Measurements from ENCODE around the gene CRYGA.

The CRYGA gene, protein sequence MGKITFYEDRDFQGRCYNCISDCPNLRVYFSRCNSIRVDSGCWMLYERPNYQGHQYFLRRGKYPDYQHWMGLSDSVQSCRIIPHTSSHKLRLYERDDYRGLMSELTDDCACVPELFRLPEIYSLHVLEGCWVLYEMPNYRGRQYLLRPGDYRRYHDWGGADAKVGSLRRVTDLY

DNA sequence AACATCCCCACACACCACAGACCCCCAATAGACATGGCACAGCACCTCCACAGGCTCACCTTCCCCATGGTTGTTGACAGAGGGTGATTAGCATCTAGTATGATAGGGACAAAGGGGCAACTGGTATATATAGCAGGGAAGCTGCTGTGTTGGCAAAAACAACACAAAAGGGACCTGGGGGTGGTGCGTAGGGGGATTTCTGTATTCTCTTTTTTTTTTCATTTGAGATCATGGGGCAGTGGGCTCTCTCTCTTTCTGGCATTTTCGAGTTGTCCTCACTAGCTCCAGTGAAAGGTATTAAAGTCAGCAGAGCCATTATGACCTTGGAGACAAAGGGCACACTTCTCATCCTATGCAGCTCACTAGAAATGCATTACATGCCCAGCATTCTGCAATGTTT, at the start of gene CRYGA:
Gene CRYGA (minus strand): TSS at position 101 of the 400 bp plus-strand sequence. CDS start 33 bp downstream, at position 68.
- in situ Hi-C loops (cut with HindIII; ENCODE audit: low sequenced_read_pairs) = no loop called here

DNA sequence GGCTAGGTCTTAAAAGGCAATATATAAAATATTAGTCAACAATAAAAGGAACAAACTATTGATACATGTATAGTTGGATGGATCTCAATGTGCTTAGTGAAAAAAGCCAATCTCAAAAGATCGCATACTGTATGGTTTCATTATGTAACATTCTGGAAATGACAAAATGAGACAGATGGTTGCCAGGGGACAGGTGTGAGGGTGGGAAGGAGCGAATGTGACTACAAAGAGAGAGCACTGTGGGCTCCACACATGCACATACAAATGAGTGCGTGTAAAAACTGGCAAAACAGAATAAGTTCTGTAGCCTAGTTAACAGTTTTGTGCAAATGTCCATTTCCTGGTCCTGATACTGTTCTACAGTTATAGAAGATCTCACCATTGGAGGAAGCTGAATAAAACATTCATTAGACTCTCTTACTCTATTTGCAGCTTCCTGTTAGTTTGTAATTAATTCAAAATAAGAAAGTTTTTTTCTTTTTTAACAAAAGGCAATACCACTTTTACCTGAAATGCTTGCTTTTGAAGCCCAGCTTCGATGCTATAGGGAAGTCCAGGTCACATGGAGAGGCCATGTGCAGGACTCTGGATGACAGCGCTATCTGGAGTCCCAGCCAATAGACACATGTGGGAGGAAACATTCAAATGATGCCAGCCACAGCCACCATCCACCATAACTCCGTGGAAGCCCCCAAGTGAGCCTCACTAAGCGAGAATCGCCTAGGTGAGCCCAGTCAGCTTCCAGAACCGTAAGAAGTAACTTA, 47.5 kb upstream of the CRYGA start:
- in situ Hi-C loops (cut with HindIII; ENCODE audit: low sequenced_read_pairs) = no loop called here

DNA sequence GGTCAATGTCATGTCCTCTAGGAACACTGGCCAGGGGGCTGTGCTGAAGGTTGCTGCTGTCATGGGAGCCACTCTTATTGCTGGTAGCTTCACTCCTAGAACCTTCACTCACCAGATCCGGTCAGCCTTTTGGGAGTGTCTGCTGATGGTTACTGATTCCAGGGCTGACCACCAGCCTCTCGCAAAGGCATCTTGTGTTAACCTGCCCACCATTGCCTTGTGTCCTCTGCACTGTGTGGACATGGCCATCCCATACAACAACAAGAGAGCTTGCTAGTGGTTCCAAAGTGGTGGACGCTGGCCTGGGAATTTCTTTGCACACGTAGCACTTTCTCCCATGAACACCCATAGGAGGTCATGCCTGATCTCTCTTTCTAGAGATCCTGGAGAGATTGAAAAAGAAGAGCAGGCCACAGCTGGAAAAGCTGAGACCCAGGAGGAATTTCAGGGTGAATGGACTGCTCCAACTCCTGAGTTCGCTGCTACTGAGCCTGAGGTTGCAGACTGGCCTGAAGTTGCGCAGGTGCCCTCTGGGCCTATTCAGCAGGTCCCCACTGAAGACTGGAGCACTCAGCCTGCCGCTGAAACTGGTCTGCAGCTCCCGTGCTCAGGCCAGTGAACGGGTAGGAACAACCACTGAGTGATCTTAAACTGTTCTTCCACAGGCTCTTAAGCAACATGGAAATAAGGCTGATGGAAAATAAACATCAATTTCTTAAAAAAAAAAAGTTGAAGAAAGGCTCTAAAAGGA, 45.1 kb upstream of the CRYGA start:
- in situ Hi-C loops (cut with HindIII; ENCODE audit: low sequenced_read_pairs) = no loop called here

DNA sequence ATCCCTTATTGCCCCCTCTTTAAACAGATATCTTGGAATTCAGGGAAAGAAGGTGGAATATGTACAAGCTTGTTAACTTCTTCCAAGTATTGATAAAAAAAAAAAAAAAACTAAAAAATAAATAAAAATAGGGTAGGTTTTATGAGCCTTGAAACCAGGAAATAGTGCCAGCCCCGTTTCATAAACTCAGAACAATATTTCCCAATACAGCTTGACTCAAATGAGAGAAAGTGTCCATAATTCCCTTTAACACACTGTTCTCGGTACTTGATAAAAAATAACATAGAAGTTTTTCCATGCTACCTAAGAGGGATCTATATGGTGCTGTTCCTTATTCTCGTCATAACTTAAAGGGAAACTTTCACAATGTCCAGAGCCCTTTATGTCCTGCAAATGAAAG, 44.4 kb upstream of the CRYGA start:
- in situ Hi-C loops (cut with HindIII; ENCODE audit: low sequenced_read_pairs) = no loop called here

DNA sequence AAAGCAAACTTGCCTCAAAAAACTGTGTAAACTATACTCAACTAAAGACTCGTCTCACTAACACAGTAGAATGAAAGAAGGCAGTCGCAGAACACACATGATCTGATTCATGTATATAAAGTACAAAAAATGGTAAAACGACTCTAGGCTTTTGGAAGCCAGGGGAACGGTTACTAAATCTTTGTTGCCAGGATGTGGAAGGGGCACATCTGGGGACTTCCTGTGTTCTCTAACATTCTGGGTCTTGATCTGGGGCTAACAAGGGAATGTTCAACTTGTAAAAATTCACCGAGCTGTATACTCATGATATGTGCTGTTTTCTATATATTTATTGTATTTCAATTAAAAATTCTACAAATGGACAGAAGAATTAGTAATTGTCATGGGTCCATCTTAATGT, 40.8 kb upstream of the CRYGA start:
- in situ Hi-C loops (cut with HindIII; ENCODE audit: low sequenced_read_pairs) = no loop called here

DNA sequence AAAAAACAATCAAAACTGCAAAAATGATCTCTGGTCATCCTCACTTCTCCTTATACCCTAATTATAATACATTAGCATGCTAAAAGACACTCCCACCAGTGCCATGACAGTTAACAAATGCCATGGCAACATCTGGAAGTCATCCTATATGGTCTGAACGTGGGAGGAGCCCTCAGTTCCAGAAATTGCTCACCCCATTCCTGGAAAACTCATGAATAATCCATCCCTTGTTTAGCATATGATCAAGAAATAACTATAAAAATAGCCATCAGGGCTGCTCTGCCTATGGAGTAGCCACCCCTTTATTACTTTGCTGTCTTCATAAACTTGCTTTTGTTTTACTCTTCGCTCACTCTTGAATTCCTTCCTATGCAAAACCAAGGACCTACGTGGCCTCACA, 32.1 kb upstream of the CRYGA start:
- in situ Hi-C loops (cut with HindIII; ENCODE audit: low sequenced_read_pairs) = no loop called here

DNA sequence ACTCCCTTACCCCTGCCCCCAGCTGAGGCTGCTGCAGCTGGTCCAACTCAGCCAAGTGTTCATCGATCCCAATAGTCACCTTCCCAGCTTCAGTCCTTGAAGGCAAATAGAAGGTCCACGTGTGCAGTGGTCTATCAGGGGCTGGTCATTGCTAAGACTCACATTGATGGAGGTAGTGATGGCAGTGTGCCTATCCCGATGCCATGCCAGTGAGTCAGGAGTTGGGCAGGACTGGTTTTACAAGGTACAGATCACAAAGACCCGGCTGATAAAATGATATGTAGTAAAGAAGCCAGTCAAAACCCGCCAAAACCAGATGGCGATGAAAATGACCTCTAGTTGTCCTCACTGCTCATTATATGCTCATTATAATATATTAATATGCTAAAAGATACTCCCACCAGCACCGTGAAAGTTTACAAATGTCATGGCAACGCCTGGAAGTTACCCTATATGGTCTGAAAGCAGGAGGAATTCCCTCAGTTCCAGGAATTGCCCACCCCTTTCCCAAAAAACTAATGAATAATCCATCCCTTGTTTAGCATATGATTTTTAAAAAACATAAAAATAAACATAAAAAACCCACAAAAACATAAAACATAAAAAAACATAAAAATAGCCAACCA, 29.3 kb upstream of the CRYGA start:
- in situ Hi-C loops (cut with HindIII; ENCODE audit: low sequenced_read_pairs) = no loop called here

DNA sequence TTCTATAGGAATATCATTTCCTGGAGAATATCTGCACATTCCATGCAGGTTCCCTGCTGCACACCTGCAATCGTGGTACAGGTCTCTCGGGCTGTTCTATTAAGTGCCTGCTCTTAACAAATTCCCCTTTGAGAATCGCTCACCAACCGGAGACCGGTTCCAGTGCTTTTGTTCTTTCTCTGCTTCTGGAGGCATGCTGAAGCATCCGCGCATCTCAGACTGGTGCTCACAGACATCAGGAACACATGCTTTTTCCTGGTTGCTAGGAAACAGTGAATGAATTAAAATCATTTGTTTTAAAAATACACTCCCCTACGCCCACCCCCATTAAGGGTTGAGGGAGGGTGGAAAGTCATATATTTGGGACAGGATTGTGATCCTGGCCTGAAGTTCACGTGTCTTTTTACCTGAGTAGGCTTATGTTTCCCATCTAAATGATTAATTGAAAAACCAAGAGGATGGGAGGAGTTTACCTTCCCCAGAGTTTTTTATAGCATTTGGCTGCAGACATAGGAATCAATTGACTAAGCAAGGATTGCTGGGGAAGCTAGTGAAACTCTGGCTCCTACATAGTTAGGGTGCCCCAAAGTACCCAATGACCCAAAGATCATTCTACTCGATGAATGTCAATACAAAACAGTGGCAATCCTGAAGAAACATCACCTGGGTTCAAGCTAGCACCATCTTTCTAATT, 26.6 kb upstream of the CRYGA start, which contains the start of gene C2orf80:
Gene C2orf80 (minus strand): TSS at position 221 of the 694 bp plus-strand sequence. CDS start 3,044 bp downstream, outside the sequence.
- in situ Hi-C loops (cut with HindIII; ENCODE audit: low sequenced_read_pairs) = no loop called here

DNA sequence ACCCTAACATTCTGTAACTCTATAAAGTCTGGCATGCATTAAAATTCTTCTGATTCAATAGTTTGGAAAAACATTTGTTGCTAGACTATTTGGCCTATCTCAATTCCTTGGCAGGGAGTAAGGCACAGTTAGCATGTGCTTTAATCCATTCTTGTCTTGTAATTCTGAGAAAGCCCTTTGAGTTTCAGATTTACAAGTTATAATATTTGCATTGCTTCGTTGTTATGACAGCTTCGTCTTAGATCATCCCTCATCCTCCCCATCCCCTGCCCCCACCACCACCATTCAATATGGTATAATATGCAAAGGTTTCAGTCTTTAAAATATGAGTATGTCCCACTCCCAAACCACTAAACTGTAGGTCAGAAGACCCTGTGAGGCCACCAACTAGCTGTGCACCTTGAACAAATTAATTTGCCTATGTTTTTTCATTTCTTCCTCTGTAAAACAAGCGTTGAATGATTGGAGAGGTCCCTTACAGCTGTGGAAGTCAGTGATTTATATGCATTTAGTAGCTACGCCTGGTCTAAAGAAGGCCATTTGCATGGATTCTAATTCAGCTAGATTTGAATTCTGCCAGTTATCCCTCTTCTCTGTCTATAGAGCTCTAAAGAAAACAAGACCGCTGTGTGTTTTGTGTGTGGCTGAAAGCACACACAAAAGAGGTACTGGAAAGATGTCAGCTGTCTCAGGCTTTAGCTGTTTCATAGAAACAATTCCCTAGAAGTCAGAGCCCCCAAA, 25.9 kb upstream of the CRYGA start:
- in situ Hi-C loops (cut with HindIII; ENCODE audit: low sequenced_read_pairs) = no loop called here

DNA sequence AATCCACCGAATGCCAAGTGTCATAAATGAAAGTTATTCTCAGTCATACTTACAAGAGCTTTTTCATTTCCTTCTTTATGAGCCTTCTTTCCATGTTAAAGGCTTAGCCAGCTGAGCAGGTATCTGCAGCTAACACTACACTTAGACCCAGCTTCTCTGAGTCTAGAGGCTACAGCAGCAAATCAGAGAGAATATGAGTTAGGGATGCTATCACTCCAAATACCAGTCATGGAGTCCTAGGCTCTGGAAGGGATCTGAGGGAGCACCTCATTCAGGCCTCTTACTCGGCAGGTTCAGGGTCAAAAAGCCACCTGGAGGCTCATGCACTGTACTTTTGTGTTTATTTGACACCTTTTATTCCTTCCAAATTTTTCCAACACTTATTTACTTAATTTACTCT, 23.5 kb upstream of the CRYGA start:
- in situ Hi-C loops (cut with HindIII; ENCODE audit: low sequenced_read_pairs) = no loop called here

DNA sequence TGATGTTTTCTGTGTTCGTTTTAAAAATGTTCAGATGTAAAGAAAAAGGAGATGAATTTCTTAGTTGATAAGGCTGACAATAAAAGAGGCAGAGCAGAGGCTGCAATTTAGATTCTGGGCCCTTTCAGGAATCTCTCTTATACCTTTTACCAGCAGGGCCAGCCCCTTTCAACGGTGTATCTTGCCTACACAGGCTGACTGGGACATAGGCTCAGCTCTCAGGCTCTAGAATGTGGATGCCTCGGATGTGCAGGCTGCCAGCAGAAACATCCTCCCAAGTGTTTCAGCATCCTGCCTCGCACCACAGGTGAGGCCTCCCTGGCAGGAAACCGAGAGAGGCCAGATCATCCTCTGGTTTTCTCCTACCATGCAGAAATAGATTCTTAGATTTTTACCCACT, 23.1 kb upstream of the CRYGA start:
- in situ Hi-C loops (cut with HindIII; ENCODE audit: low sequenced_read_pairs) = no loop called here

DNA sequence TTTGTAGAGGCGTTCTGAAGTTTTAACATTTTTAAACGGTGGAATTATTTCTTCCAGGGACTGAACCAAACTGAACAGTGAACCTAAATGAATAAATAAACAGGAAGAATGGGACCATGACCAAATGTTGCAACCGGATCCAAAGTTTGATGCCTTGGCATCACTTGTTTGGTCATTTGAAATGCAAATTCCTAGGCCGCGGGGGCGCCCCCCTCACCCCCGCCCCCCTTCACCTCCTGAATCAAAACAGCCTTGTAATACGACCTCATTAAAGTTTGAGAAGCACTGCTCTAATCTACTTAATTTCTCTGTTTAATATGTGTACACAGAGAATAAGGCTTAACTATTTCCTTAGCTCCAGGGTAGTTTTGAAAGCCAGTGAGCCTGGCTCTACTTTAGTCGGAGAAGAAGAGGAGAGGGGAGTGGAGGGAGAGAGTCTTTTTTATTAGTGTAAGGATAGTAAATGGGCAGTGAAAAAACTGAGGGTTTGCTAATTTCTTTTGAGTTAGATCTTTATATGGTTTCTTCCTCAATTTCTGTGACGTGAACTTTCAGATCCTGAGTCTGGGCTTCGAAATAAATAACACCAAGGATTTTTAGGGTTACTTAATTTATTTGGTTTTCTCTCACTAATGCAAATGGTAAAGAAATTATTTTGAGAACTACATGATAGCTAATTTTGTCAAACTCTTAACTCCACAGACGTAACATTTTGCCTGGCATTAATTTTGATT, 20.8 kb upstream of the CRYGA start:
- in situ Hi-C loops (cut with HindIII; ENCODE audit: low sequenced_read_pairs) = no loop called here

DNA sequence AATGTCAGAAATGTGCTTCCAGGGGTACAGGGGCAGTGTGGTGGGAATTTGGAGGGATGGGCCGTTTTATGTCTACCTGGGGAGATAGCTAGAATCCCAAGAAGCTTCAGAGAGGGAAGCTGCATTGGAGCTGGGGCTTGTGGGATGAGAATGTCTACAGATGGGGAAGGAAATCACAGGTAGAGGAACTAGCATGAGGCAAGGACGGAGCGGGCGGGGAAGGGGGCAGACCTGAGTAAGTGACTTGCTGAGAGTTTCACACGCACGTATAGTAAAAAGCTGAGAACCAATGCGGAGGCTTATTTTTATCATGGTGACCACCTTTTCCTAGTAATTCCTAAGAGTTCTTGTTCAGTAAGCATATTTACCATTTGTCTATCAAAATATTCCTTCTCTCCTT, 20.1 kb upstream of the CRYGA start:
- in situ Hi-C loops (cut with HindIII; ENCODE audit: low sequenced_read_pairs) = no loop called here

DNA sequence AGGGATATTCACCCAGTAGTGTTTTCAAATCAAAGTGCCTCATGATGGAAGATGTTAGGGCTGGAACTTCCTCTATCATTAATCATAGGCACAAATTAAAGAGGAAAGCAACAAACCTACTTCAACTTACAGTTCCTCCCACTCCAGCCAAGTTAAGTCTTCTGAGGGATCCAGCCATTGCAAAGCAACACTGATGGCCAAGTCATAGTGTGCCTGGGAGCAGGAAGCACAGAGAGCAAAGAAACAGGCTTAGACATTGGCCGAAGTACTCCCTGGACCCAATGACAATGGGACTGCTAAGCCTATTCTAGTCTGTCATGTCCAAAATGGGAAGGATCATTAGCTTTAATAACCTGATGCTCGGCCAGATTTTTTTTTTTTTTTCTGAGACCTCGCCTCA, 19.4 kb upstream of the CRYGA start:
- in situ Hi-C loops (cut with HindIII; ENCODE audit: low sequenced_read_pairs) = no loop called here

DNA sequence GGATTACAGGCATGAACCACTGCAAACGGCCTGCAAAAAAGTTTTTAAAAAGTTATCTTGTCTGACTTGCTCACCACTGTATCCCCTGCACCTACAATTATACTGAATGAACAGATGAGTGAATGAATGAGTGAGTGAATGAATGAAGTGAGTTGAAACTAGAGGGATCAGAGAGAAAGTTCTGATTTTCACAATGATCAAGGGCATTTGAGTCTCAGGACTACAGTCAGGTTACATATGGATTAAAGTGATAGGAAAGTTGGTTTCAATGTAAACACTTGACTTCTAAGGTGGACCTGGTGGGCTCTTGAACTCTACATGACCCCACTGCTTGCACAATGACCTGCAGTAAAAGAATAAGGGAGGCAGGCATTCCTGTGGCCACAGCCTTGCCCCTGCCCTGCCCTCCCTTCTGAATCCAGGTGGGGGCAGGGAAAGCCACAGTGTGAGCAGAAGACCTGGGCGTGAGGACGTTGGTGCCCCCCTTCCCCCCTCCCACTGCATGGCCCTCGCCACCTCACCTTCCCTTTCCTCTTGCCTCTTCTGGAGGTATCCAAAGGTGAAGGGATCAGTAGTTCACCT, 15.7 kb upstream of the CRYGA start:
- in situ Hi-C loops (cut with HindIII; ENCODE audit: low sequenced_read_pairs) = no loop called here

DNA sequence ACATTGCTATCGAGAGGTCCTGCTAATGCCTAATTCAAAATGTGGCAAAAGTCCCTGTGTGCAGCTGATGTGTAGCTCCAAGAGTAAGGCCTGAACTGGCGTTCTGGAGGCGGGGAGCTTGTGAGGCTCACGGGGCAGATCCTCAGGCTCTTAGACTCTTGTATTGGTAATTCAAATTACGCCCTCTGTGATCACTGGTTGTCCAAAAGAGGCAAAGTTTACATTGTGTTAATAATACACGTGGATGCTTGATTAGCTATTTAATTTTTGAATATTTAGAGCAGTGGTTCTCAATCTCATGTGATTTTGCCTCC, 12.4 kb upstream of the CRYGA start:
- in situ Hi-C loops (cut with HindIII; ENCODE audit: low sequenced_read_pairs) = no loop called here

DNA sequence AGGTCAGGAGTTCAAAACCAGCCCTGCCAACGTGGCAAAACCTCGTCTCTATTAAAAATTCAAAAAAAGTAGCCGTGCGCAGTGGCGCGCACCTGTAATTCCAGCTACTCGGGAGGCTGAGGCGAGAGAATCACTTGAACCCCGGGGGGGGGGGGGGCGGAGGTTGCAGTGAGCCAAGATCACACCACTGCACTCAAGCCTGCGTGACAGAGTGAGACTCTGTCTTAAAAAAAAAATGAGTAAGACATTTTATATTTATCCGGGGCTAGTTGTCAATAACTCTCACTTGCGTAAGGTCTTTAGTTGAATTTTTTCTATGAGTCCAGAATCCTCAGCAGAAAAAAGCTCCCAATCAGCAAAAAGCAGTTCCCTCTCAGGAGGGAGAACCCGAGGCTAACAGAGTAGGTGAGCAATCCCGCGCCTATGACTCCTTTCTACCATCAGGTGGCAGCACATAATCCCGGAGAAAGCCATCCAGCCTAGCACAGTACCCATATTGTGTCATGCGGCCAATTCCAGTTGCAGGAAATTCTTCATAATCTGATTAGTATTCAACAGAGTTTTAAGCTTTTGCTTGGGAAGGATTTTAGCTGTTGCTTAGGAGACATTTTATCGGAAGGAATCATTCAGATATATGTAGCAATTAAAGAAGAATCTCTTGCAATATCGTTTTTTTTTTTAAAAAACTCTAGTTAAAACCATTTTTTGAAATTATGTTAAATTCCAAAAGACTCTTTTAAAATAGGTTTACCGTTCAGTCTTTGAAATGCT, 11.9 kb upstream of the CRYGA start:
- in situ Hi-C loops (cut with HindIII; ENCODE audit: low sequenced_read_pairs) = no loop called here

DNA sequence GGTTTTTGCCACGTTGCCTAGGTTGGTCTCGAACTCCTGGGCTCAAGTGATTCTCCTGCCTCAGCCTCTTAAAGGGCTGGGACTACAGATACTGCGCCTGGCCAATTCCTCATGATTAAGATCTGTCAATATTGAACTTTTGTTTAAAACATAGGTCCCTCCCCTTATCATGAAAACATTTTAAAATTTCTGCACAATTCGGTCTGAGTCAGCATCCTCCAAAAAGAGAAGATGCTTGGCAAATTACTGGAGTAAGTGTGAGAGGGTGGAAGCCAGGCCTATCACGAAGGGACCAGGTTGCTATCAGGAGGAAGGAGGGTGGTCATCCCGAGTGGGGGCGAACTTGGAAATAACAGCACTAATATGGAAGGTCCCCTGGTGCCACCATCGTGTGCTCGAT, 10.8 kb upstream of the CRYGA start:
- in situ Hi-C loops (cut with HindIII; ENCODE audit: low sequenced_read_pairs) = no loop called here

DNA sequence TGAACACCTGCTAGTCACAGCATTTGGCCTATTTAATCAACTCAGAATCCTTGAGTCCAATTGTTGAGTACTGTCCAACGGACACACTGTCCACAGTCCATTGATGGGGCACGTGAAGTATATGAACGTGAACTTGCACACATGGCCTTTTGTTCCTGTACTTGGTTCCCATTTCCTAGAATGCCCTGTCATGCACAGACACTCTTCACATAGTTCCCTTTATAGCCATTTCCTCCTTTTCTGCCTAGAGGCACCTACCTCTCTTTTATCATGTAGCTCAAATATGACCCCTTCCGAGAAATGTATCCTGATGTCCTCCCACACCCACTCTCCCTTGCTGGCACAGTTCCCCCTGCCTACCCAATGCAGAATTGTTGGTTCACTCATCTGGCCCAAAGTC, 8.7 kb upstream of the CRYGA start:
- in situ Hi-C loops (cut with HindIII; ENCODE audit: low sequenced_read_pairs) = no loop called here
